Measurements from ENCODE around the gene GABRB1.
A peak's percentile ranks its signal among the peaks of the same experiment; 100 is the strongest.

Gene GABRB1

GRCh38 chr4:47410271-47410670 is 378.9 kb downstream of the GABRB1 start:
- DNase-seq = no peak

GRCh38 chr4:47413521-47413920 is 382.2 kb downstream of the GABRB1 start:
- DNase-seq = no peak

- no peak for DNase-seq
Measured at GRCh38 chr4:47415719-47416118, 384.4 kb downstream of the GABRB1 start.

GRCh38 chr4:47418147-47418546 is 386.8 kb downstream of the GABRB1 start:
- DNase-seq = no peak

GRCh38 chr4:47419296-47419695 is 387.9 kb downstream of the GABRB1 start:
- no peak for DNase-seq

- no peak for DNase-seq
Measured at GRCh38 chr4:47425628-47426027, 394.3 kb downstream of the GABRB1 start.

GRCh38 chr4:47427935-47428334 is 396.6 kb downstream of the GABRB1 start:
- no peak for DNase-seq

- DNase-seq = peak; percentile 92 to 97
Measured at GRCh38 chr4:47432749-47433148, 401.4 kb downstream of the GABRB1 start.

- no peak for DNase-seq
Measured at GRCh38 chr4:47434931-47435330, 403.6 kb downstream of the GABRB1 start.

GRCh38 chr4:47442980-47443379 is 411.6 kb downstream of the GABRB1 start:
- peak; percentile 98 to 99 for DNase-seq

GRCh38 chr4:47444031-47444430 is 412.7 kb downstream of the GABRB1 start:
- peak; percentile 49 to 50 for DNase-seq

- no peak for DNase-seq
Measured at GRCh38 chr4:47451657-47452056, 420.3 kb downstream of the GABRB1 start.

- peak; percentile 67 to 74 for DNase-seq
Measured at GRCh38 chr4:47462799-47463234, 431.4 kb downstream of the GABRB1 start.

GRCh38 chr4:47463235-47463956 is 432.0 kb downstream of the GABRB1 start, which contains the start of gene COMMD8:
TSS of gene COMMD8 (minus strand) at chr4:47463702. CDS start at chr4:47463651, 51 bp downstream.
- DNase-seq = peak; percentile 98 to 99

GRCh38 chr4:47465004-47465403 is 433.6 kb downstream of the GABRB1 start:
- DNase-seq = no peak

GRCh38 chr4:47466056-47466785 is 434.9 kb downstream of the GABRB1 start:
- no peak for DNase-seq

- no peak for DNase-seq
Measured at GRCh38 chr4:47468706-47469365, 437.5 kb downstream of the GABRB1 start.

GRCh38 chr4:47469951-47470350 is 438.6 kb downstream of the GABRB1 start:
- DNase-seq = no peak

- DNase-seq = no peak
Measured at GRCh38 chr4:47471064-47471463, 439.7 kb downstream of the GABRB1 start.

GRCh38 chr4:47471591-47471990 is 440.2 kb downstream of the GABRB1 start:
- DNase-seq = no peak

- no peak for DNase-seq
Measured at GRCh38 chr4:47473141-47473750, 441.9 kb downstream of the GABRB1 start.

GRCh38 chr4:47474799-47475198 is 443.4 kb downstream of the GABRB1 start:
- DNase-seq = no peak

GRCh38 chr4:47475411-47475810 is 444.0 kb downstream of the GABRB1 start:
- DNase-seq = no peak
